Measurements from ENCODE around the gene KRTAP5-5.
"Not testable (repeated sequence)": the region's sequence is repeated elsewhere in the genome, so short reads cannot be mapped to it uniquely, and the experiment has no call there.

Gene KRTAP5-5

GRCh38 chr11:1629326-1630185, at the start of gene KRTAP5-5:
Gene KRTAP5-5 (plus strand): TSS chr11:1629775. CDS start chr11:1629841, 66 bp downstream.
- no peak for DNase-seq

- no peak for DNase-seq
These were observed 47.6 kb upstream of the KRTAP5-5 start for GRCh38 chr11:1581976-1582375.

- DNase-seq = not testable (repeated sequence)
These were observed 46.7 kb upstream of the KRTAP5-5 start for GRCh38 chr11:1582909-1583308.

GRCh38 chr11:1584661-1585370, 44.8 kb upstream of the KRTAP5-5 start, which contains the start of gene KRTAP5-1:
Gene KRTAP5-1 (minus strand): TSS chr11:1585283. CDS start chr11:1585249, 34 bp downstream.
- not testable (repeated sequence) for DNase-seq

GRCh38 chr11:1586699-1587098, 42.9 kb upstream of the KRTAP5-5 start:
- DNase-seq = no peak

GRCh38 chr11:1589191-1589963, 40.2 kb upstream of the KRTAP5-5 start:
- DNase-seq = peak; percentile 94

GRCh38 chr11:1589996-1590395, 39.6 kb upstream of the KRTAP5-5 start:
- DNase-seq = no peak

GRCh38 chr11:1592628-1593027, 36.9 kb upstream of the KRTAP5-5 start:
- DNase-seq = no peak

GRCh38 chr11:1595994-1596575, 33.5 kb upstream of the KRTAP5-5 start:
- not testable (repeated sequence) for DNase-seq

- not testable (repeated sequence) for DNase-seq
These were observed 32.9 kb upstream of the KRTAP5-5 start for GRCh38 chr11:1596576-1597121.

GRCh38 chr11:1597331-1597993, 32.1 kb upstream of the KRTAP5-5 start:
- no peak for DNase-seq

- no peak for DNase-seq
These were observed 31.6 kb upstream of the KRTAP5-5 start, which contains the start of gene KRTAP5-2 for GRCh38 chr11:1597994-1598380. Gene KRTAP5-2 (minus strand): TSS chr11:1598294. CDS start chr11:1598250, 44 bp downstream.

GRCh38 chr11:1598406-1598805, 31.2 kb upstream of the KRTAP5-5 start:
- DNase-seq = not testable (repeated sequence)

- DNase-seq = no peak
These were observed 30.8 kb upstream of the KRTAP5-5 start for GRCh38 chr11:1598816-1599215.

- DNase-seq = no peak
These were observed 28.9 kb upstream of the KRTAP5-5 start for GRCh38 chr11:1600626-1601025.

- DNase-seq = not testable (repeated sequence)
These were observed 27.9 kb upstream of the KRTAP5-5 start for GRCh38 chr11:1601663-1602062.

GRCh38 chr11:1603629-1604028, 25.9 kb upstream of the KRTAP5-5 start:
- DNase-seq = no peak

GRCh38 chr11:1604181-1604580, 25.4 kb upstream of the KRTAP5-5 start:
- DNase-seq = no peak

GRCh38 chr11:1604711-1605110, 24.9 kb upstream of the KRTAP5-5 start:
- DNase-seq = no peak

GRCh38 chr11:1605923-1606322, 23.7 kb upstream of the KRTAP5-5 start:
- DNase-seq = peak; percentile 9

GRCh38 chr11:1607156-1607845, 22.3 kb upstream of the KRTAP5-5 start:
- not testable (repeated sequence) for DNase-seq
